ENCODE results near the gene SLC25A24.
"Not testable (repeated sequence)": the region's sequence is repeated elsewhere in the genome, so short reads cannot be mapped to it uniquely, and the experiment has no call there.

The SLC25A24 gene

DNA sequence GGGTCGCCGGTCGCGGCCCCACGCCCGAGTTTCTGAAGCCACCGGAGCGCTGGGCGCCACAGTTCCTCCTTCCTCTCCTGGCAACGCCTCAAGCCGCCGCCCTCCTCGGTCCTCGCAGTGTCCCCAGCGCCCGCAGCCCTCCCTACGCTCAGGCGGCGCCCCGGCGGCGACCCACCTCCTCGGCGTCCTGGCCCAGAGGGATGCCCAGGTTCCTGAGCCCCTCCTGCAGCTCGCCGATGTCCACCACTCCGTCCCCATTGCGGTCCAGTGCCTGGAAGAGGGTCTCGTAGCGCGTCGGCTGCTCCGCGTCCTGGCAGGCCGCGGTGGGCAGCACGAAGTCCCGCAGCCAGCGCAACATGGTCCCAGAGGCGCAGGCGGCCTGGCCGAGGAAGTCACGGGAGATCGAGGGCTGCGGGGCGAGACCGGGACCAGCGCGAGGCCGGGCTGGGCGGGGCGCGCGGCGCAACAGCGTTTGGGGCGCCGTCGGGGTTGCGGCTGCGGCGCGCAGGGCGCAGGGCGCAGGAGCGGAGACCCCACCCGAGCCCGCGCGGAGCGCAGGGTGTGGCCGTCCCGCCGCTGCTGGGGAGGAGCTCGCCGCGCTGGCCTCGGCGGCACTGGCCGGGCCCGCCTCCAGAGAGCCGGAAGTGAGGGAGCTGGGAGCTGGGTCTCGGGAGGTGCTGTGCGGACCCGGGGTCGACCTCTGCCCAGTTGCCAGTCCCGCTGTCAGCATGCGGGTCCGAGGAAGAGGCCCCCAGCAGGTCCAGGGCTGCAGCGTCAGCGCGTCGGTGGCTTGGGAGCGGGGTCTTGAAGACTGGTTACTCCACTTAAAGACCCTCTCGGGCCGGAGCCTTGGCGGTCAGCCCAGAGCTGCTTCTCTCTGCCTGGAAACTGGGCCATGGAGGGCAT is at the start of gene SLC25A24:
TSS of gene SLC25A24 (minus strand) at position 563 of the 906 bp plus-strand sequence. CDS start at position 358, 205 bp downstream.
- TF ChIP-seq, protein P1, sequence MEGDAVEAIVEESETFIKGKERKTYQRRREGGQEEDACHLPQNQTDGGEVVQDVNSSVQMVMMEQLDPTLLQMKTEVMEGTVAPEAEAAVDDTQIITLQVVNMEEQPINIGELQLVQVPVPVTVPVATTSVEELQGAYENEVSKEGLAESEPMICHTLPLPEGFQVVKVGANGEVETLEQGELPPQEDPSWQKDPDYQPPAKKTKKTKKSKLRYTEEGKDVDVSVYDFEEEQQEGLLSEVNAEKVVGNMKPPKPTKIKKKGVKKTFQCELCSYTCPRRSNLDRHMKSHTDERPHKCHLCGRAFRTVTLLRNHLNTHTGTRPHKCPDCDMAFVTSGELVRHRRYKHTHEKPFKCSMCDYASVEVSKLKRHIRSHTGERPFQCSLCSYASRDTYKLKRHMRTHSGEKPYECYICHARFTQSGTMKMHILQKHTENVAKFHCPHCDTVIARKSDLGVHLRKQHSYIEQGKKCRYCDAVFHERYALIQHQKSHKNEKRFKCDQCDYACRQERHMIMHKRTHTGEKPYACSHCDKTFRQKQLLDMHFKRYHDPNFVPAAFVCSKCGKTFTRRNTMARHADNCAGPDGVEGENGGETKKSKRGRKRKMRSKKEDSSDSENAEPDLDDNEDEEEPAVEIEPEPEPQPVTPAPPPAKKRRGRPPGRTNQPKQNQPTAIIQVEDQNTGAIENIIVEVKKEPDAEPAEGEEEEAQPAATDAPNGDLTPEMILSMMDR (IDR thresholded peaks at IDR 0.05; ENCODE audit: low read depth, low read length) = no peak
- H3K4me3 ChIP-seq (ENCODE audit: low read depth, low read length) = peak within 1 kb of the TSS; percentile 75

DNA sequence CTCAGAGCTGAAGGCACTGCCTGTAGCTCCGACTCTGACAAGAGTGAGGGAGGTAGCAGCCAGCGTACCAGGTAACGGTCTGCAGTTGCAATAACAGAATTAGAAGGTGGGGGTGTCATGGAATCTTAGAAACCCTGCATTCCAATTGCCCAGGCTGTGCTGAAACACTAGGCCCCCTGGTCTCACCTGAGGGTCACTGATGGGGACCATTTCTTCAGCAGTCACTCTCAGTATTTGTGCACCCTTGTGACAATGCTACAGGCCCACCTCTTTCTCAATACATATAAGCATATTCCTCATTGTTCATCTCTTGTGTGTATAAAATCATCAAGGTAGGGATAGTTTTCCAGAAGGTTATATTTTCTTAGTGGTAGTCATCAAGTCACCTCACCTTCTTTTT is 43.8 kb upstream of the SLC25A24 start, which contains the start of gene NBPF4:
TSS of gene NBPF4 (minus strand) at position 101 of the 400 bp plus-strand sequence. CDS start 315 bp downstream, outside the sequence.
- not testable (repeated sequence) for H3K4me3 ChIP-seq (ENCODE audit: low read depth, low read length)

DNA sequence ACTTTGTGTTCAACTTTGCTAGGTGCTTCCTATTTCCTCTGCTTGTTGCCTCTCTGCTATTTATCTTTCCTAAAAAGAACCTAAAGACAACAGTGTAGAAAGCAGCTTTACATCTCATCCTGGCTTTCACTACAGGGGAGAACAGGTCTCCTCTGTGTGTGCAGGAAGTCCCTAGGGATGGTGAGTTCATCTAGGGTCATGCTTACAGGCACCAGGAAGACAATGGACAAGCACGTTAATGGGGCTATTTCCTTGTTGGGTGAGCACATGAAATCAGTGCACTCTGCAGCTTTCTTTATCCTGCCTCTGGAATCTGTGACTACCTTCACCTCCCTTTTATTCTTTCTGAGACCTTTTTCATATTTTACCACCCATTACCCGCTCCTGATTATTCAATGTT is 39.3 kb upstream of the SLC25A24 start:
- not testable (repeated sequence) for H3K4me3 ChIP-seq (ENCODE audit: low read depth, low read length)

GRCh38 chr1:108235308-108235707 is 35.2 kb upstream of the SLC25A24 start:
- not testable (repeated sequence) for H3K4me3 ChIP-seq (ENCODE audit: low read depth, low read length)

GRCh38 chr1:108232183-108232582 is 32.0 kb upstream of the SLC25A24 start:
- H3K4me3 ChIP-seq (ENCODE audit: low read depth, low read length) = not testable (repeated sequence)

GRCh38 chr1:108229976-108230375 is 29.8 kb upstream of the SLC25A24 start:
- H3K4me3 ChIP-seq (ENCODE audit: low read depth, low read length) = not testable (repeated sequence)

DNA sequence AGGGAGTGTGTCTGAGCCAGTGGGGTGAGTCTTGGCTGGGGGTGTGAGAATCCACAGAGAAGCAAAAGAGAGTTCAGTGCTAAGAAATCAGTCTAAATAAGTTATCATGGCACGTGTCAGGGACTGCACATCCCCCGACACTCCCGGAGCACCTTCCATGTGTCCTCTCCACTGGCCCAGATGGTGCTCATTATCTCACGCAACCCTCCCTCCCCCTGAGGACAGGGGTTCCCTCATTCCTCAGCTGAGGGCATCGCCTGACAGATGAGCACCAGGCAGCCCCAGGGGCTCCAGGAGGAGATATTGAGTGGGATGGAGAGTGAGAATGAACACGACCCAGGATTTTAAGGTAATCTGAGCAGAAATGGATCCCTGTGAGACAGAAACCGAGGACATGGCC is 27.6 kb upstream of the SLC25A24 start:
- H3K4me3 ChIP-seq (ENCODE audit: low read depth, low read length) = not testable (repeated sequence)

DNA sequence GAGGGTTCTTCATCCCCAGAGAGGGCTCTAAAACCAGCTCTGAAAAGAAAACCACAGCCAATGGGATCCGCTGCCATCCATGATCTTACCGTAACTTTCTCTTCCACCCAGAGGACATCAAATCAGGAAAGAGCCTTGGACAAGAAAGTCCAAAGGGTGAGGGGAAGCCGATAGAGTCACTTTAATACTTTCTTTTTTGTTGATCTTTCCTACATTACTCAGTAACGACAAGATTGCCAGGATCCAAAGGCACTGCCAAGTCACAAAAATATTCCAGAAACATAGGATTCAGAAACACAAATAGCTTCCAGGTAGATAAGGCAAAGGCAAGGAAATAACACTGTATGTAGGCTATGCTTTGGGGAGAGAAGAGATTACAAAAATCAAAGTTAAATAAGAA is 26.7 kb upstream of the SLC25A24 start:
- not testable (repeated sequence) for H3K4me3 ChIP-seq (ENCODE audit: low read depth, low read length)

DNA sequence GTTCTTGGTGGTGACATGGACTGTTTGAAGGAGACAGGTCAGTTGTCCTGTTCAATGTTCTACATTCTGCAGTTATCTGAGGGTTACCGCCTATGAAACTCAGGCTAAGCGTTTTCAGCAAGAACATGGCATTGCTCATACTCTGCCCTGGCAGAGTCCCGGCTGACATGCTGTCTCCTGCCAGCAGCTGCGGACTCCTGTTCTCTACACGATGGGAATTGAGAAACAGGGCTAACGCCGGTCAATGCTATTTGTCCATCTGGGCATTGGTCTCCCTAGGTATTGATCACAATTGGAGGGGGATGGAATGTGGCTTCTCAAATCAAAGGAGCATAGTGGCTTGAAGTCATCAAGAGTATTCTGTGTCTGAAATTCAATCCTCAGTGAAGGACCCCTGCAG is 23.1 kb upstream of the SLC25A24 start:
- not testable (repeated sequence) for H3K4me3 ChIP-seq (ENCODE audit: low read depth, low read length)

DNA sequence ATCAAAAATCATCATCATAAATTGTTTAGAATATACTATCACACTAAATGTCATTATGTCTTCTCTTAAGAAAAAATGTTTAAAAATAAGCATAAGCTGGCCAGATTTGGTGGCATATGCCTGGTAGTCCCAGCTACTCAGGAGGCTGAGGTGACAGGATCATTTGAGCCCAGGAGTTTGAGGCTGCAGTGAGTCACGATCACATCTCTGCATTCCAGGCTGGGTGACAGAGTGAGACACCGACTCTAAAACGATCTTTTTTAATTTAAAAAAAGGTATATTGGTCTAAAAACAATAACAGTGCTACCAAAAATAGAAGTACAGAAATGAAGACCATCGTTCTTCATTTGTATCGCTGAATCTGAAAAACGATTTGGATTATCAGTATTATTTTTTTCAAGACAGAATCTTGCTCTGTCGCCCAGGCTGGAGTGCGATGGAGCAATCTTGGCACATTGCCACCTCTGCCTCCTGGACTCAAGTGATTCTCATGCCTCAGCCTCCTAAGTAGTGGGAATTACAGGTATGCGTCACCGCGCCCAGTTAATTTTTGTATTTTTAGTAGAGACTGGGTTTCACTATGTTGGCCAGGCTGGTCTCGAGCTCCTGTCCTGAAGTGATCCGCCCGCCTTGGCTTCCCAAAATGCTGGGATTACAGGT is 17.5 kb upstream of the SLC25A24 start:
- not testable (repeated sequence) for H3K4me3 ChIP-seq (ENCODE audit: low read depth, low read length)

DNA sequence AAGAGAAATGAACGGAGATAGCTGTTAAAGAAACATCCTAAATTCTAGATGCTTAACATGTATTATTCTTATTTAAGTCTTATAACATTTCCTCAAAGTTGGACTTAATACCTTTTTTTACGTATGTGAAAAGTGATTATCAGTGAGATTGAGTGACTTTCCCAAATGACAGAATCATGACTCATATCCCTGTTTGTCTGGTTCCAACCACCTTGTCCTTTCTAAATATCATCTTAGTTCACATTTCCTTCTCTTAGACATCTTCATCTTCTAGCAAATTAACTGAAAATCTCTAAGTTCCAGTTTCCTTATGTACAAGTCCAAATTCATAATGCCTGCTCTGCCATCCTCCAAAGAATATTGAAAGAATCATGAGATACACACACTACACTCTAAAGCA is 16.9 kb upstream of the SLC25A24 start:
- H3K4me3 ChIP-seq (ENCODE audit: low read depth, low read length) = not testable (repeated sequence)

GRCh38 chr1:108216028-108216890 is 16.1 kb upstream of the SLC25A24 start:
- not testable (repeated sequence) for H3K4me3 ChIP-seq (ENCODE audit: low read depth, low read length)

- TF ChIP-seq, protein P1 (IDR thresholded peaks at IDR 0.05; ENCODE audit: low read depth, low read length) = peak; percentile 33; the same call in 1 of the 2 replicates
- not testable (repeated sequence) for H3K4me3 ChIP-seq (ENCODE audit: low read depth, low read length)
These were observed 14.7 kb upstream of the SLC25A24 start for GRCh38 chr1:108214641-108215465.
